ENCODE results near the gene RIPOR3. TPM values are rescaled to one million over a fixed set of nuclear protein-coding genes. Genes with fewer than 3 reads are reported as not detected.
"Not testable (repeated sequence)": the region's sequence is repeated elsewhere in the genome, so short reads cannot be mapped to it uniquely, and the experiment has no call there.

Gene RIPOR3
- total RNA-seq, 1 donor from 2014 or later: 8.1 TPM

GRCh38 chr20:50711113-50711825 is 19.9 kb upstream of the RIPOR3 start:
- intact Hi-C loops (cut with DNase I): no loop called here
- ATAC-seq (ENCODE audit: poor library complexity) (no peak), DNase-seq (no peak)

GRCh38 chr20:50710492-50711063 is 19.2 kb upstream of the RIPOR3 start:
- DNase-seq (peak; percentile 45), ATAC-seq (ENCODE audit: poor library complexity) (no peak)
- intact Hi-C loops (cut with DNase I): no loop called here

GRCh38 chr20:50709636-50709973 is 18.3 kb upstream of the RIPOR3 start:
- no peak for ATAC-seq (ENCODE audit: poor library complexity)
- intact Hi-C loops (cut with DNase I): no loop called here
- no peak for DNase-seq

- DNase-seq: peak; percentile 10
- intact Hi-C loops (cut with DNase I): no loop called here
- ATAC-seq (ENCODE audit: poor library complexity): no peak
Observed at GRCh38 chr20:50708845-50709635, 17.7 kb upstream of the RIPOR3 start.

- no peak for DNase-seq
- no peak for ATAC-seq (ENCODE audit: poor library complexity)
- intact Hi-C loops (cut with DNase I): no loop called here
Observed at GRCh38 chr20:50704971-50705370, 13.6 kb upstream of the RIPOR3 start.

GRCh38 chr20:50704514-50704913 is 13.2 kb upstream of the RIPOR3 start:
- ATAC-seq (ENCODE audit: poor library complexity) (no peak), DNase-seq (peak; percentile 1)
- intact Hi-C loops (cut with DNase I): no loop called here

- intact Hi-C loops (cut with DNase I); ATAC-seq (ENCODE audit: poor library complexity): not testable (repeated sequence)
- peak; percentile 3 for DNase-seq
Observed at GRCh38 chr20:50703651-50704438, 12.5 kb upstream of the RIPOR3 start.

GRCh38 chr20:50701041-50701963 is 10.0 kb upstream of the RIPOR3 start:
- intact Hi-C loops (cut with DNase I): no loop called here
- ATAC-seq (ENCODE audit: poor library complexity) (no peak), DNase-seq (no peak)

GRCh38 chr20:50699688-50700087 is 8.3 kb upstream of the RIPOR3 start:
- DNase-seq (no peak), ATAC-seq (ENCODE audit: poor library complexity) (no peak)
- intact Hi-C loops (cut with DNase I): no loop called here

- DNase-seq: peak; percentile 24
- intact Hi-C loops (cut with DNase I); ATAC-seq (ENCODE audit: poor library complexity): not testable (repeated sequence)
Observed at GRCh38 chr20:50698255-50698654, 6.9 kb upstream of the RIPOR3 start.

- ATAC-seq (ENCODE audit: poor library complexity): peak; percentile 56
Observed at GRCh38 chr20:50695135-50695872, 4.0 kb upstream of the RIPOR3 start.

GRCh38 chr20:50694379-50695134 is 3.2 kb upstream of the RIPOR3 start:
- ATAC-seq (ENCODE audit: poor library complexity) (no peak), DNase-seq (peak; percentile 10)
- intact Hi-C loops (cut with DNase I): no loop called here

More at GRCh38 chr20:50695135-50695872, 4.0 kb upstream of the RIPOR3 start:
- peak; percentile 64 for DNase-seq
- intact Hi-C loops (cut with DNase I): no loop called here

- ATAC-seq (ENCODE audit: poor library complexity): no peak
- intact Hi-C loops (cut with DNase I): no loop called here
- no peak for DNase-seq
Observed at GRCh38 chr20:50693001-50693400, 1.7 kb upstream of the RIPOR3 start.

GRCh38 chr20:50692552-50692933 is 1.2 kb upstream of the RIPOR3 start:
- ATAC-seq (ENCODE audit: poor library complexity) (no peak), DNase-seq (no peak)
- intact Hi-C loops (cut with DNase I): no loop called here

GRCh38 chr20:50691573-50692551 is 520 bp upstream of the RIPOR3 start:
- DNase-seq (peak; percentile 10), ATAC-seq (ENCODE audit: poor library complexity) (peak; percentile 53)
- intact Hi-C loops (cut with DNase I): no loop called here
